GM19455 (cell line): ENCODE measurements around the gene CLINT1.
A peak's percentile ranks its signal among the peaks of the same experiment; 100 is the strongest.
"Not testable (repeated sequence)": the region's sequence is repeated elsewhere in the genome, so short reads cannot be mapped to it uniquely, and the experiment has no call there.

Experiments
- ATAC-seq: cut with Tn5 transposase; IDR thresholded peaks from one replicate; pipeline ENCODE4 v1.9.1; 2021; ENCODE audit not compliant: unreplicated experiment

The CLINT1 gene

DNA sequence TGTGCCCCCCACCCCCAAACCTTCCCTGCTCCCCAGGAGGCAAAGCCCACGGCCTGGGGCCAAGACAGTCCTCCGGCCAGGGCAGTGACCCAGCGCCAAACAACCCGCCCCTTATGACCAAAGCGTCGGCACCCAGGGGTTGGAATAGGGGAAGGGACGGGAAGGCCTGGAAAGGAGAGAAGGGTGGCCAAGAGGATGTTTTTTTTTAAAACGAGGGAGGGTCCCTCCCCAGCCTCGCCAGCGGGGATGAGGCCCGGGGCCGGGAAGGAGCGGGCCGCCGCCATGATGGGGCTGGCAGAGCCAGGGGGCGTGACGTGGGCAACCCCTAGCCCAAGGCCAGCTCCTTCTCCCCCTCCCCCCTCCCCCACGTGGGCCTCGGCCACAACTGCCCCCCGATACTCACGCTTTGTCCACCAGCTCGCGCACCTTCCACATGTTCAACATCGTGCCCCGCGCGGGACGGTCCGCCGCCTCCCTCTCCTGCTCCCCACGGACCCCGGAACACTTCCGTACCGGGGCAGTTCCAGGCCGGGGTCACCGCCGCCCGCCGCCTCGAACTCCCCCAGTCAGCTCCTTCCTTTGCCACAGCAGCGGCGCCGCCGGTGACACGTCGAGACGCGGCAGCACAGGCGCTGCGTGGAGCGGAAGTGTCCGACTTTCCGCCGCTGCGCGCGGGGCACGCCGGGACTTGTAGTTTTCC lies at the start of gene CLINT1:
Gene CLINT1 (minus strand): TSS at position 619 of the 700 bp plus-strand sequence. CDS start 175 bp downstream, at position 444.
- ATAC-seq, result peak; percentile 43

GRCh38 chr5:157908459-157908858 lies 49.5 kb upstream of the CLINT1 start:
- ATAC-seq, result no peak

GRCh38 chr5:157907479-157907878 lies 48.5 kb upstream of the CLINT1 start:
- ATAC-seq, result no peak

- no peak for ATAC-seq
Observed at GRCh38 chr5:157903117-157903450, 44.1 kb upstream of the CLINT1 start.

DNA sequence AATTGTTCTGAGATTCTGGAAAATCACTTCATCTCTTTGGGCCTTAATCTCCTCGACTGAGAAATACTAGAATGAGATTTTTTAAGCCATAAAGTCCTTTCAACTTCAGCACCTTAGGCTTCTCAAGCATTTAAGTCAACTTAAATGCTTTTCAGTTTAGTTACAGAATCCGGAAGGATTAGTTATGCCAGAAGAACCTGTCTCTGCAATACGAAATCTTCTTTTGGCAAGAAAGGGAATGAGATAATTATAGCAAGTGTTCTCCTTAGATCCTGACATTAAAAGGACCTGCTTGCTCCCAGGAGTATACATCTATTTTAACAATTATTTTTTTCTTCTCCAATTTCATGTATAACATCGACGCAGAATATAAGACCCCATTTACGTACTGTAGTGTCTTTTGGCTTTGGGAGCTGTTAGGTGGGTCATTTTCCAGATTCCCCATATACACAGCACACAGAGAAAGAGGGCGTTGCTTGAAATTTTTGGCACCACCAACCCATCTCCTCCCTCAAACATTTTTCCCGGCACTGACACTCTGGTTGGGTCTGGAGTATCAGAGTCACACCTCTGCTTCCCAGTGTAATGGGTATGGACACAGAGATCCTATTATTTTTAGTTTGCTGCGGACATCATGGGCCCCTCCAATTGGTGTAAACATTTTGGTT lies 43.6 kb upstream of the CLINT1 start:
- no peak for ATAC-seq

- ATAC-seq, result no peak
Observed at GRCh38 chr5:157900644-157901043, 41.7 kb upstream of the CLINT1 start.

- no peak for ATAC-seq
Observed at GRCh38 chr5:157893611-157894010, 34.7 kb upstream of the CLINT1 start.

DNA sequence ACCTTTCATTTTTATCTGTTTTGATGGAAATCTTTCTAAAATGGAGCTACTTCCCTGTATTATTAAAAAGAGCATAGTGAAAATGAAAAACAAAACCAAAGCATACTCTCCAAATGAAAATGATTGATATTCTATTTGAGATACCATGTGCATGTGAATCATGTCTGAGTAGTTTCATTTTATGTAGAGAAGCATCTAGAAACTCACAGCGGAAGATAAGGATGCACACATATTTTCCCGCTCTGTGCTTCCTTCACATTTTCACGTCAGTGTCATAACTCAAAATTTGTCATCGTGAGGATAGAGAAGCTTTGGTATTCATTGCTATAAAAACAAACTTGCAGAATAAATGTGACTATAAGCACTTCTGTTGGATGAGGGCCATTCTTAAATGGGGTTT lies 34.0 kb upstream of the CLINT1 start:
- no peak for ATAC-seq

DNA sequence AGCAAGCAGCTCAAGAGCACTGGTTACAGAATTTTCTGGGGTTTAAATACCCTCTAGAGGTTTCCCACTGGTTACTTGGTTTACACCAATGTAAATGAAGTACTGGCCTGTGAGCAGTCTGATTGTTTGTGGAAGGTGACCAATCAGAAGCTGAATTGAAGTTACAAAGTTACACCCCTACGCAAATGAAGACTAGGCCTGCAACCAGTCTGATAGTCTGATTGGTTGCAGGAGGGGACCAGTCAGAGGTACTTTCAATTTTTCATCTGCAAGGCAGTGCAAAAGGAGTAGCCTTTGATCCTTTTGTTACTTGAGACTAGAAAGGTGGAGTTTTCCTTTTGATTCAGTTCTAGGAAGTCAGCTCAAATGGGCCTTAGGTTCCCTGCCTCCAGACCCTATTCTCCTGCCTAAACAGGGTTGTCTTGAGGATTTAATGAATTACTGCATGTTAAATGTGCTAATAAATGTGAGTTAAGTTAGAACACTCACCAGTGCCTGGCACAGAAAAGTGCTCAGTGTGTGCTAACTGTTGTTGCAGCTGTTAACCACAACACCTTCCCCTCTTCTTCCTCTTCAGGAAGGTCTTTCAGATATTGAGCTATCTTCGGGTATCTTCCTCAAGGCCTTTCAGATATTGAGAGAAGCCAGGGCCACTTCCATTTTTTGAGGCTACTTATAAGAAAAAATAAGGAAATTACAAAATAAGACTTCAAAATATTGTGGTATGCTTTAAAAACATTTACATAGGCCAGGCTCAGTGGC lies 32.1 kb upstream of the CLINT1 start:
- no peak for ATAC-seq

- no peak for ATAC-seq
Observed at GRCh38 chr5:157888814-157889532, 30.0 kb upstream of the CLINT1 start.

DNA sequence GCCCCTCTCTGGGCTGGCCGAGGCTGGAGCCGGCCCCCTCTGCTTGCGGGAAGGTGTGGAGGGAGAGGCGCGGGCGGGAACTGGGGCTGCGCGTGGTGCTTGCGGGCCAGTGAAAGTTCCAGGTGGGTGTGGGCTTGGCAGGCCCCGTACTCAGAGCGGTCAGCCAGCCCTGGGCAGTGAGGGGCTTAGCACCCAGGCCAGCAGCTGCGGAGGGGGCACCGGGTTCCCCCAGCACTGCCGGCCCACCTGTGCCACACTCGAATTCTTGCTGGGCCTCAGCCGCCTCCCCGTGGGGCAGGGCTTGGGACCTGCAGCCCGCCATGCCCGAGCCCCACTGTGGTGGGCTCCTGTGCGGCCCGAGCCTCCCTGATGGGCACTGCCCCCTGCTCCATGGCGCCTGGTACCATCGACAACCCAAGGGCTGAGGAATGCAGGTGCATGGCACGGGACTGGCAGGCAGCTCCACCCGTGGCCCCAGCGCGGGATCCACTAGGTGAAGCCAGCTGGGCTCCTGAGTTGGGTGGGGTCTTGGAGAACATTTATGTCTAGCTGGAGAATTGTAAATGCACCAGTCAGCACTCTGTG lies 27.9 kb upstream of the CLINT1 start:
- ATAC-seq, result no peak

- not testable (repeated sequence) for ATAC-seq
Observed at GRCh38 chr5:157885051-157885450, 26.1 kb upstream of the CLINT1 start.

DNA sequence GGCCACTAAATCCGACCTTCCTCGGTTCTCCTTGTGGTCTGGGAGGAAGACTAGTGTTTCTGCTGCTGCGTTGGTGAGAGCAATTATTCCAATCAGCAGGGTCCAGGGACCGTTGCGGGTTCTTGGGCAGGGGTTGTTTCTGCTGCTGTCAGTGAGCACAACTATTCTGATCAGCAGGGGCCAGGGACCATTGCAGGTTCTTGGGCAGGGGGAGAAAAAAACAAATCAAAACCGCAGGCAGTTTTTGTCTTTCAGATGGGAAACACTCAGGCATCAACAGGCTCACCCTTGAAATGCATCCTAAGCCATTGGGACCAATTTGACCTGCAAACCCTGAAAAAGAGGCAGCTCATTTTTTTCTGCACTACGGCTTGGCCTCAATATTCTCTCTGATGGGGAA lies 22.6 kb upstream of the CLINT1 start:
- ATAC-seq, result not testable (repeated sequence)

- no peak for ATAC-seq
Observed at GRCh38 chr5:157877821-157878220, 18.9 kb upstream of the CLINT1 start.

GRCh38 chr5:157874861-157875260 lies 15.9 kb upstream of the CLINT1 start:
- ATAC-seq, result no peak

- no peak for ATAC-seq
Observed at GRCh38 chr5:157870837-157871834, 12.2 kb upstream of the CLINT1 start.

DNA sequence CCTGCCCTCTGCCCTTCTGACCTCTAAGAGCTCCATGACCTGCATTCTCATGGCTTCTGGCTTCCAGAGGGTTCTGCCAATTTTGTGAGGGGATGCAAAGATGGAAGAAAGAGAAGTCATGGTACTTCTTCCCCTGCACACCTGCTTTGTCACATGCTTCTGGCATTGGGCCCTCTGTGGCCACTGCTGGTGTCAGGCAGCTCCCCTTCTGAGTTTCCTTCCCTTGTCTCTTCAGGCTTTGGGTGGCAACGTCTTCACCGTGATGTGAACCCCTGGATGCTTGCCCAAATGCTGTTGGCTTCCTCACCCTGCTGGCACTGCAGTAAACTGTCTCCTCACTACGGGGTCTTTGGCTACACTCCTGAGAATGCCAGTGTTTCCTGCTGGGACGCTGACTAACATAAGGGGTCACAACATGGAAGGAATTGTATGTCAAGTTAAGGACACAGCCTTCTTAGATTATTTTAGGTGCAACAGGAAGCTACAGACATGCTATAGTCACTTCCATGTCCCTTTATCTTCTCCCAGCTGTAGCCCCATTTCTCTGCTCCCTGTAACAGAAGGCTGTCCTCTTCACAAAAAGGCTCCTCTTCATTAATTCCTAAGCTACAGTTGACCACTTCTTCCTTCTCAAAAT lies 8.9 kb upstream of the CLINT1 start:
- no peak for ATAC-seq

GRCh38 chr5:157866536-157866935 lies 7.6 kb upstream of the CLINT1 start:
- ATAC-seq, result no peak

DNA sequence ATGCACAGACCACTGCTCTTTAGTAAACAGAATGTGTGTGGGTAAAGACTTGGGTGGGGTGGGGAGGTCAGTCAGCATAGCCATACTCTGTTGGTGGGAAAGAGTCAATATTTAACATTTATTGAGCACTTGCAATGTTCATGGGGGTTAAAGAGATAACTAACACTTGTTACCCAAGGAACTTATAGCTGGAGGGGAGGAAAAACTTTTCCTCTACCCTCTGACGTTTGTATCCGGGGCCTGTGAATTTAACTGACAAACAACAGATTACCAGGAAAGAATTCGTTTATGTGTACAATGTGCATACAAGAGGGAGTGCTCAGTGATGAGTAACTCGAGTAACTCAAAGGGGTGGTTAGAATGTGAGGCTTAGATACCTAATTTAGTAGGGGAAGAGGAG lies 6.8 kb upstream of the CLINT1 start:
- no peak for ATAC-seq
